K562 (cell line): ENCODE data around the gene LDB2. TPM values are rescaled to one million over a fixed set of nuclear protein-coding genes. Genes with fewer than 3 reads are reported as not detected.

Experiments used
- ATAC-seq: fragments of 200-7000 bp; cut with Tn5 transposase; 3 replicates; pipeline ENCODE4 v1.9.1; 2020; ENCODE audit warnings: moderate library complexity
- BruUV-seq: library from RNA; stranded (reverse); fragments of 400-500 nt; replicated peaks from 2 replicates; lab custom pipeline; 2021; lab: Mats Ljungman, UMichigan
- CTCF ChIA-PET: fragments of 300-600 bp; formaldehyde crosslinking; extraction: SDS; loops from one replicate; lab custom pipeline; 2021; ENCODE audit warnings: low intra/inter-chr PET ratio; lab: Yijun Ruan, JAX
- POLR2A ChIA-PET: fragments of 300-600, 350-650 bp; sonication (Branson Sonifier 250); formaldehyde crosslinking; extraction: SDS; loops from one replicate; lab custom pipeline; 2021; ENCODE audit warnings: antibody characterized with exemption, inconsistent platforms; lab: Yijun Ruan, JAX
- DNase-seq, 4 experiments: peaks; one replicate each; pipeline versions ENCODE4 v3.0.0 to v3.0.0-alpha.2; 2011 to 2018; ENCODE audit warnings: low spot score in 3 of 4, mixed read lengths in 3 of 4; ENCODE audit errors: extremely low read depth in 1 of 4
- FAIRE-seq: peaks from 2 replicates; lab custom pipeline; 2011; peaks lifted over from hg19 to GRCh38; lab: Jason Lieb, UNC
- H2AFZ ChIP-seq: 2 replicates; pipeline ENCODE4 v1.6.0; 2011; ENCODE audit warnings: low read depth, low read length, control low read depth, inconsistent platforms
- H3K27ac ChIP-seq: fragments of 200-600 bp; 3 replicates; pipeline ENCODE4 v1.8.0; 2011; ENCODE audit warnings: low read depth, mild to moderate bottlenecking, control low read depth, inconsistent platforms, low read length, moderate library complexity, mixed read lengths; ENCODE audit errors: extremely low read depth
- H3K27me3 ChIP-seq, 2 experiments: fragments of 300-600 bp in 1 of 2; 2 replicates in 1 of 2; 3 replicates in 1 of 2; pipeline versions ENCODE4 v1.6.0 to v1.8.0; 2011; ENCODE audit warnings: inconsistent platforms in 2 of 2, low read length in 2 of 2, mild to moderate bottlenecking in 1 of 2, mixed read lengths in 1 of 2, moderate library complexity in 1 of 2; ENCODE audit not compliant: control insufficient read depth in 2 of 2, insufficient read depth in 2 of 2
- H3K36me3 ChIP-seq: fragments of 300-600 bp; 3 replicates; pipeline ENCODE4 v1.8.0; 2011; ENCODE audit warnings: mild to moderate bottlenecking, low read length, inconsistent platforms; ENCODE audit not compliant: control insufficient read depth, insufficient read depth
- H3K4me1 ChIP-seq, 2 experiments: fragments of 200-600 bp in 1 of 2; replicated peaks in 1 of 2; 2 replicates in 1 of 2; 3 replicates in 1 of 2; pipeline versions ENCODE4 v1.5.1 to v1.8.0; 2011; ENCODE audit warnings: inconsistent platforms in 2 of 2, low read length in 2 of 2, mild to moderate bottlenecking in 1 of 2, mixed read lengths in 1 of 2, moderate library complexity in 1 of 2; ENCODE audit not compliant: control insufficient read depth in 2 of 2, insufficient read depth in 2 of 2
- H3K4me2 ChIP-seq: 2 replicates; pipeline ENCODE4 v1.6.1; 2011; ENCODE audit warnings: low read length, control low read depth, inconsistent platforms, mixed read lengths; ENCODE audit not compliant: insufficient read depth
- H3K4me3 ChIP-seq: fragments of 200-600 bp; sonication (generic), shearing (Covaris generic); 2 replicates; pipeline ENCODE4 v1.5.1; 2016; ENCODE audit warnings: control low read depth, inconsistent platforms
- H3K79me2 ChIP-seq: fragments of 200-600 bp; 3 replicates; pipeline ENCODE4 v1.8.0; 2011; ENCODE audit warnings: low read length, inconsistent platforms; ENCODE audit not compliant: control insufficient read depth, insufficient read depth
- H3K9ac ChIP-seq, 2 experiments: 2 replicates each; pipeline versions ENCODE4 v1.6.0 to v1.6.1; 2011; ENCODE audit warnings: low read depth in 2 of 2, low read length in 2 of 2, control low read depth in 1 of 2, inconsistent platforms in 1 of 2, mild to moderate bottlenecking in 1 of 2, mixed read lengths in 1 of 2; ENCODE audit not compliant: insufficient read depth in 1 of 2
- H3K9me1 ChIP-seq: one replicate; pipeline ENCODE4 v1.6.0; 2011; ENCODE audit warnings: inconsistent platforms, mild to moderate bottlenecking, low read length, moderate library complexity; ENCODE audit not compliant: control insufficient read depth, insufficient read depth
- H3K9me3 ChIP-seq: replicated peaks from 2 replicates; pipeline ENCODE4 v1.5.1; 2011; ENCODE audit warnings: low read depth, low read length, inconsistent platforms; ENCODE audit not compliant: control insufficient read depth, insufficient read depth
- H4K20me1 ChIP-seq: replicated peaks from 2 replicates; pipeline ENCODE4 v1.6.1; 2011; ENCODE audit warnings: low read length, inconsistent platforms, mixed read lengths; ENCODE audit not compliant: control insufficient read depth, insufficient read depth
- CBFA2T2 ChIP-seq: fragments of 450-650 bp; conservative IDR thresholded peaks from 2 replicates; pipeline ENCODE4 v1.6.1; 2017; ENCODE audit warnings: mild to moderate bottlenecking
- CBX3 ChIP-seq, 2 experiments: IDR thresholded peaks; 1 replicate in 1 of 2; 2 replicates in 1 of 2; pipeline ENCODE4 v1.6.1; 2012; ENCODE audit warnings: inconsistent platforms in 2 of 2, low read length in 2 of 2, borderline replicate concordance in 1 of 2, control low read depth in 1 of 2
- CBX8 ChIP-seq: fragments of 200-600 bp; sonication (generic); IDR thresholded peaks from 2 replicates; pipeline ENCODE4 v1.6.1; 2012; ENCODE audit warnings: borderline replicate concordance, mixed run types, low read depth, mild to moderate bottlenecking, moderate library complexity, mixed read lengths, low read length, control low read depth, inconsistent platforms; ENCODE audit not compliant: poor library complexity, severe bottlenecking; ENCODE audit errors: extremely low read depth
- CTCF ChIP-seq, 3 experiments: IDR thresholded peaks in 2 of 3; conservative IDR thresholded peaks in 1 of 3; 2 replicates each; pipeline ENCODE4 v1.5.1; 2011 to 2012; ENCODE audit warnings: low read length in 3 of 3, mild to moderate bottlenecking in 3 of 3, control low read depth in 2 of 3, improper control_type of control experiment in 1 of 3, inconsistent platforms in 1 of 3, low read depth in 1 of 3, mixed read lengths in 1 of 3, moderate library complexity in 1 of 3; ENCODE audit not compliant: insufficient read depth in 2 of 3
- DIDO1 ChIP-seq: fragments of 450-650 bp; IDR thresholded peaks from 2 replicates; pipeline ENCODE4 v1.6.1; 2016; ENCODE audit warnings: low read depth, missing biosample characterization, missing genetic modification characterization
- E2F4 ChIP-seq: sonication (generic); formaldehyde crosslinking; IDR thresholded peaks from 2 replicates; pipeline ENCODE4 v1.8.0; 2022; ENCODE audit warnings: mild to moderate bottlenecking, low read depth, missing genetic modification reagents
- ESRRB ChIP-seq: fragments of 250-450 bp; sonication (Bioruptor Pico); IDR thresholded peaks from 2 replicates; pipeline ENCODE4 v1.5.0; 2020; ENCODE audit warnings: mild to moderate bottlenecking, moderate library complexity, borderline replicate concordance
- FOXP1 ChIP-seq: sonication (generic); formaldehyde crosslinking; IDR thresholded peaks from 2 replicates; pipeline ENCODE4 v1.8.0; 2022; ENCODE audit warnings: mild to moderate bottlenecking, missing genetic modification reagents
- KLF16 ChIP-seq: IDR thresholded peaks from 2 replicates; pipeline ENCODE4 v1.6.1; 2016; ENCODE audit warnings: antibody characterized with exemption
- MCM3 ChIP-seq: fragments of 450-650 bp; IDR thresholded peaks from 2 replicates; pipeline ENCODE4 v1.6.1; 2016
- POLR3G ChIP-seq: IDR thresholded peaks from 2 replicates; pipeline ENCODE4 v1.6.1; 2011; ENCODE audit not compliant: insufficient read length, insufficient replicate concordance; ENCODE audit errors: extremely low read depth
- RB1 ChIP-seq: fragments of 450-650 bp; IDR thresholded peaks from 2 replicates; pipeline ENCODE4 v1.6.1; 2017; ENCODE audit warnings: low read depth, mild to moderate bottlenecking
- TAF7 ChIP-seq: fragments of 450-650 bp; IDR thresholded peaks from 2 replicates; pipeline ENCODE4 v1.6.1; 2016; ENCODE audit warnings: missing genetic modification characterization, missing compliant biosample characterization
- TEAD2 ChIP-seq: fragments of 450-650 bp; IDR thresholded peaks from 2 replicates; pipeline ENCODE4 v1.6.1; 2016; ENCODE audit warnings: missing genetic modification characterization, control low read depth, missing compliant biosample characterization
- UBTF ChIP-seq, 2 experiments: IDR thresholded peaks; 2 replicates each; pipeline ENCODE4 v1.6.1; 2012; ENCODE audit warnings: improper control_type of control experiment in 2 of 2, low read depth in 2 of 2, low read length in 2 of 2, borderline replicate concordance in 1 of 2
- ZNF124 ChIP-seq: sonication (generic); formaldehyde crosslinking; IDR thresholded peaks from 2 replicates; pipeline ENCODE4 v1.8.1; 2022; ENCODE audit warnings: missing genetic modification reagents
- ZNF224 ChIP-seq: sonication (generic); formaldehyde crosslinking; IDR thresholded peaks from 2 replicates; pipeline ENCODE4 v1.8.0; 2022; ENCODE audit warnings: mild to moderate bottlenecking, missing genetic modification reagents
- ZNF77 ChIP-seq: fragments of 250-450 bp; sonication (Bioruptor Pico); IDR thresholded peaks from 2 replicates; pipeline ENCODE4 v1.5.0; 2020
- WGBS: fragments of 100-300 bp; shearing (Covaris generic); methylation state at CpG from one replicate; pipeline ENCODE4 v1.1.6; 2016; ENCODE audit warnings: low coverage, mixed read lengths; ENCODE audit not compliant: insufficient coverage; ENCODE audit errors: missing lambda C conversion rate; 5-methylcytosine and 5-hydroxymethylcytosine counted together
- in situ Hi-C: fragments of 300-500 bp; cut with MboI; formaldehyde crosslinking; loops from 4 replicates; pipeline ENCODE4 v1.15.0; 2018; ENCODE audit warnings: inconsistent platforms, mixed read lengths
- intact Hi-C: fragments of 100-400 bp; cut with micrococcal nuclease; formaldehyde crosslinking; loops from 2 replicates; pipeline ENCODE4 v1.14.2; 2022
- polyA plus RNA-seq, 8 experiments: library from polyadenylated mRNA; depleted of rRNA in 4 of 8; stranded (reverse) in 5 of 8; unstranded in 3 of 8; fragments of >200 nt; fragmentation: Nextera tagmentation in 2 of 8; fragmentation: Illumina TruSeq in 1 of 8; extraction: Ambion mirVana in 2 of 8; extraction: Trizol in 1 of 8; gene quantifications; 2 replicates each; pipeline versions ENCODE4 v1.2.1 to v1.2.3, GENCODE V29; 2011 to 2014; ENCODE audit warnings: inconsistent platforms in 1 of 8, missing spikeins in 1 of 8
- total RNA-seq, 7 experiments: library from RNA; depleted of rRNA in 6 of 7; stranded (reverse); fragments of >200 nt in 6 of 7; fragmentation: Illumina TruSeq in 2 of 7; extraction: Trizol in 2 of 7; gene quantifications; 2 replicates each; pipeline versions ENCODE4 v1.2.1 to v1.2.3, GENCODE V29; 2011 to 2021; ENCODE audit warnings: low replicate concordance in 1 of 7

LDB2 gene
- total and polyA plus RNA-seq, 9 of the 15 experiments (the other 6 are each of a cell fraction or from before 2014, with no cell fraction given), result 0.10 to 0.20 TPM; not detected in 7

- no peak for TF ChIP-seq CBX8
- no peak for TF ChIP-seq DIDO1 (tag)
- no peak for TF ChIP-seq FOXP1
- TF ChIP-seq TEAD2 (tag), result no peak
- no peak for TF ChIP-seq ZNF77
- no peak for TF ChIP-seq ZNF124 (CRISPR knock-in tag)
These were observed 384.6 kb downstream of the LDB2 start (continued) for GRCh38 chr4:16513876-16514275.

GRCh38 chr4:16508968-16509367 lies 389.5 kb downstream of the LDB2 start:
- Histone ChIP-seq H3K27me3 (no peaks in the 10 kb centered on the region), H3K4me3 (no peak overlapping the region), H3K9me3 (no peaks in the 10 kb centered on the region), H3K4me2 (no peak overlapping the region), H3K4me1 (no peaks in the 10 kb centered on the region), H3K27ac (no peak overlapping the region), H3K9me1 (no peaks in the 10 kb centered on the region), H3K36me3 (no peaks in the 10 kb centered on the region), H3K79me2 (no peaks in the 10 kb centered on the region), H3K9ac (no peak overlapping the region), H2AFZ (no peak overlapping the region), H4K20me1 (no peaks in the 10 kb centered on the region)
- in situ Hi-C loops (no loop called here), intact Hi-C loops (no loop called here)
- CTCF ChIA-PET, result no interaction called here
- POLR2A ChIA-PET, result no interaction called here
- FAIRE-seq (no peak), ATAC-seq (no peak), DNase-seq (peak; percentile 8 to 43 (median 28))
- BruUV-seq, result no TSS peak
- WGBS, result 0% methylated on average over 1 of the region's 1 CpG
- TF ChIP-seq DIDO1 (tag) (no peak), POLR3G (no peak), CTCF (IDR thresholded peaks at IDR 0.05 in 2 of 3, conservative IDR thresholded peaks at IDR 0.05 in 1 of 3; ENCODE audit: insufficient read depth in 2 of 3, low read depth in 1 of 3, low read length in 3 of 3) (peak; percentile 26 to 55 (median 50); a peak in 4 of 6 replicates), KLF16 (0 out of 2 replicates have a peak, but pooled peaks have one; percentile 18), CBX3 (IDR thresholded peaks at IDR 0.05; ENCODE audit: borderline replicate concordance in 1 of 2, low read length in 2 of 2) (peak in 1 of 2 experiments; percentile 78; a peak in 1 of 3 replicates), ZNF224 (CRISPR knock-in tag) (no peak), CBFA2T2 (no peak), RB1 (no peak), TAF7 (no peak), E2F4 (no peak), ESRRB (no peak), UBTF (IDR thresholded peaks at IDR 0.05; ENCODE audit: borderline replicate concordance in 1 of 2, low read depth in 2 of 2, low read length in 2 of 2) (no peak), MCM3 (no peak)
